Upper lobe of left lung (tissue), 6 donors: ENCODE data around the gene SCN8A. TPM values are rescaled to one million over a fixed set of nuclear protein-coding genes. Genes with fewer than 3 reads are reported as not detected.
"Not testable (repeated sequence)": the region's sequence is repeated elsewhere in the genome, so short reads cannot be mapped to it uniquely, and the experiment has no call there.

Source experiments
- ATAC-seq, 2 donors: fragments of 200-7000 bp; cut with Tn5 transposase; one replicate each; pipeline ENCODE4 v1.9.1; 2022; ENCODE audit warnings: mild to moderate bottlenecking in 2 of 2, moderate library complexity in 2 of 2; ENCODE audit not compliant: low FRiP score in 2 of 2
- DNase-seq, 2 donors: peaks; one replicate each; pipeline ENCODE4 v3.0.0-alpha.2; 2019 to 2020
- H3K27ac ChIP-seq, 4 donors: fragments of 200-600 bp; sonication (generic); one replicate each; pipeline ENCODE4 v1.5.1; 2016 to 2019
- H3K27me3 ChIP-seq, 4 donors: fragments of 200-600 bp; sonication (generic); one replicate each; pipeline ENCODE4 v1.5.1; 2017 to 2019
- H3K36me3 ChIP-seq, 4 donors: fragments of 200-600 bp; sonication (generic); one replicate each; pipeline ENCODE4 v1.5.1; 2016 to 2019
- H3K4me1 ChIP-seq, 4 donors: fragments of 200-600 bp; sonication (generic); one replicate each; pipeline ENCODE4 v1.5.1; 2018 to 2019
- H3K4me3 ChIP-seq, 4 donors: fragments of 200-600 bp; sonication (generic); one replicate each; pipeline ENCODE4 v1.5.1; 2017 to 2019; ENCODE audit warnings: mild to moderate bottlenecking in 2 of 4, moderate library complexity in 1 of 4
- H3K9me3 ChIP-seq, 4 donors: fragments of 200-600 bp; sonication (generic); one replicate each; pipeline ENCODE4 v1.5.1; 2018 to 2019
- CTCF ChIP-seq, 6 experiments: fragments of 450-650 bp in 4 of 6; fragments of 200-600 bp in 2 of 6; sonication (generic) in 2 of 6; IDR thresholded peaks; one replicate each; pipeline ENCODE4 v1.5.1; 2016 to 2019; ENCODE audit warnings: antibody characterized with exemption in 6 of 6
- EP300 ChIP-seq, 4 donors: sonication (generic); formaldehyde crosslinking; IDR thresholded peaks; one replicate each; pipeline ENCODE4 v1.5.1; 2017; ENCODE audit warnings: antibody characterized with exemption in 4 of 4, control low read depth in 2 of 4
- POLR2A ChIP-seq, 4 donors: fragments of 450-650 bp; IDR thresholded peaks; one replicate each; pipeline ENCODE4 v1.5.1; 2016 to 2017; ENCODE audit warnings: antibody characterized with exemption in 4 of 4, mild to moderate bottlenecking in 2 of 4
- POLR2AphosphoS5 ChIP-seq, 2 donors: sonication (generic); formaldehyde crosslinking; IDR thresholded peaks; one replicate each; pipeline ENCODE4 v1.5.1; 2017; ENCODE audit warnings: antibody characterized with exemption in 2 of 2
- WGBS, 2 donors: methylation state at CpG; one replicate each; pipeline ENCODE4 v1.1.5; 2017 to 2018; 5-methylcytosine and 5-hydroxymethylcytosine counted together
- total RNA-seq, 6 donors: library from RNA; depleted of rRNA in 4 of 6; stranded (reverse); fragments of >200 nt in 4 of 6; gene quantifications; one replicate each; pipeline versions ENCODE4 v1.1.0 to v1.2.1, GENCODE V29; 2016 to 2021
- donor health status: DM: no; HTN: no; CAD: no; lungs with moderate emphysema.
- donor health status: DM: no; HTN: yes; CAD: no; lungs with severe emphysema.

SCN8A gene
- total RNA-seq, 6 donors from 2014 or later, result 0.11 to 1.1 (median 0.37) TPM; not detected in 1

- Histone ChIP-seq H3K36me3 (no peaks in the 10 kb centered on the region), H3K27ac (no peak overlapping the region), H3K4me1 (no peaks in the 10 kb centered on the region), H3K27me3 (no peaks in the 10 kb centered on the region), H3K9me3 (peaks cover 0 to 8% (median 7%) of the 10 kb centered on the region in 4 donors), H3K4me3 (no peak overlapping the region)
- ATAC-seq (no peak), DNase-seq (no peak)
- WGBS, 2 donors, result 83 to 93% methylated on average over 1 of the region's 1 CpG
- TF ChIP-seq CTCF (IDR thresholded peaks at IDR 0.05) (no peak), POLR2A (IDR thresholded peaks at IDR 0.05) (no peak), EP300 (IDR thresholded peaks at IDR 0.05) (no peak), POLR2AphosphoS5 (IDR thresholded peaks at IDR 0.05) (no peak)
Measured at GRCh38 chr12:51636986-51637385, 46.0 kb downstream of the SCN8A start.

GRCh38 chr12:51639361-51639760 lies 48.3 kb downstream of the SCN8A start:
- Histone ChIP-seq H3K4me1 (no peaks in the 10 kb centered on the region), H3K27me3 (no peaks in the 10 kb centered on the region), H3K4me3 (no peak overlapping the region), H3K27ac (no peak overlapping the region), H3K36me3 (no peaks in the 10 kb centered on the region), H3K9me3 (peaks cover 0 to 8% (median 7%) of the 10 kb centered on the region in 4 donors)
- 87 to 98% methylated on average over 5 of the region's 5 CpGs for WGBS, 2 donors
- TF ChIP-seq CTCF (IDR thresholded peaks at IDR 0.05), result no peak
- TF ChIP-seq POLR2AphosphoS5 (IDR thresholded peaks at IDR 0.05), result no peak
- no peak for TF ChIP-seq EP300 (IDR thresholded peaks at IDR 0.05)
- no peak for TF ChIP-seq POLR2A (IDR thresholded peaks at IDR 0.05)
- ATAC-seq (no peak), DNase-seq (no peak)

DNA sequence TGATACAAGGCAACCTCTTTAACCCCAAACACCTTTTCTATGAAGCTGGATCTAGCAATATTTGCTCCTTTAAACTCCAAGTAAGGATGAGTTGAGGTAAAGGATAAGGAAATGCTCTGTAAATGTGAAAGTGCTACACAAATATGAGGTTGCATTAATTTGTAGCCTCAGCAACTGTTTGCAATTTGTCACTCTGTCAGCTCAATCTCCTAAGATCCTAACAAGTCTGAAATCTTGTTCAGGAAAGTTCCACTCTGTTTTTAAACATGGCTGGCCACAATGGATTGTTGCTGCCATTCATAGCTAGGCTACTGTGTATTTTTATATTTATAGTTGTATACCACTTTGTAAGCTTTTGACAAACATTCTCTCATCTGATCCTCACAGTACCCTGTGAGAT lies 51.3 kb downstream of the SCN8A start:
- DNase-seq (no peak), ATAC-seq (no peak)
- Histone ChIP-seq H3K4me1 (no peaks in the 10 kb centered on the region), H3K36me3 (no peaks in the 10 kb centered on the region), H3K27me3 (no peaks in the 10 kb centered on the region), H3K9me3 (peaks cover 0 to 8% (median 7%) of the 10 kb centered on the region in 4 donors), H3K4me3 (no peak overlapping the region), H3K27ac (no peak overlapping the region)
- TF ChIP-seq POLR2A (IDR thresholded peaks at IDR 0.05), result no peak
- TF ChIP-seq POLR2AphosphoS5 (IDR thresholded peaks at IDR 0.05), result no peak
- TF ChIP-seq EP300 (IDR thresholded peaks at IDR 0.05), result no peak
- TF ChIP-seq CTCF (IDR thresholded peaks at IDR 0.05), result no peak

DNA sequence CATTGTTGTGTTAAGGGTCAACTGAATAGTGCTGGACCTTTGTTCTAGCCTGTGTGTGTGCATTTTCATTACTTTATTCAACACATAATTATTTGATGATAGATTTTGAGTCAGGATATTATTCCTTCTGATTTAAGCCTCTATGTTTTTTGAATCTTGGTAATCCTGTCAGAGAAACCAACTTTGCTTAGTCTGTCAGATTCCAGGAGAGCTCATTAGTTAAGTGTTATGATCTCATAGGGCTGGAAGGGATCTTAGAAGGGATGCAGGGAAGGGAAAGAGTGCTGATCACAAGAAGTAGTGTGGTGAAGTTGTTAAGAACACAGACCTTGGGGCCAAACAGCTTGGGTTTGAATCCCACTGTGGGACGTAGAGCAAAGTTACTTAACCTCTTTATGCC lies 52.9 kb downstream of the SCN8A start:
- no peak for DNase-seq
- no peaks in the 10 kb centered on the region for H3K4me1 ChIP-seq
- no peak overlapping the region for H3K4me3 ChIP-seq
- TF ChIP-seq EP300 (IDR thresholded peaks at IDR 0.05) (no peak), POLR2A (IDR thresholded peaks at IDR 0.05) (no peak), POLR2AphosphoS5 (IDR thresholded peaks at IDR 0.05) (no peak), CTCF (IDR thresholded peaks at IDR 0.05) (no peak)
- H3K36me3 ChIP-seq, result no peaks in the 10 kb centered on the region
- H3K27me3 ChIP-seq, result no peaks in the 10 kb centered on the region
- no peaks in the 10 kb centered on the region for H3K9me3 ChIP-seq
- ATAC-seq, result no peak
- H3K27ac ChIP-seq, result no peak overlapping the region
- 61 to 86% methylated on average over 1 of the region's 1 CpG for WGBS, 2 donors

GRCh38 chr12:51644691-51645090 lies 53.7 kb downstream of the SCN8A start:
- H3K27ac ChIP-seq, ATAC-seq: not testable (repeated sequence)
- WGBS, 2 donors, result 88% methylated on average over 11 of the region's 23 CpGs; no CpG with 5 or more reads in 1 of the 2 donors

More at GRCh38 chr12:51644691-51645090, 53.7 kb downstream of the SCN8A start:
- not testable (repeated sequence) for H3K4me1 ChIP-seq, H3K27me3 ChIP-seq, H3K4me3 ChIP-seq, H3K36me3 ChIP-seq, H3K9me3 ChIP-seq
- peak in 1 of 2 donors; percentile 51 for DNase-seq
